GM18498 (cell line): ENCODE measurements around the gene LGALS4.
"Not testable (repeated sequence)": the region's sequence is repeated elsewhere in the genome, so short reads cannot be mapped to it uniquely, and the experiment has no call there.

Source experiments
- ATAC-seq: cut with Tn5 transposase; IDR thresholded peaks from one replicate; pipeline ENCODE4 v1.9.1; 2021; ENCODE audit warnings: mild to moderate bottlenecking, moderate library complexity; ENCODE audit not compliant: unreplicated experiment

Gene LGALS4

DNA sequence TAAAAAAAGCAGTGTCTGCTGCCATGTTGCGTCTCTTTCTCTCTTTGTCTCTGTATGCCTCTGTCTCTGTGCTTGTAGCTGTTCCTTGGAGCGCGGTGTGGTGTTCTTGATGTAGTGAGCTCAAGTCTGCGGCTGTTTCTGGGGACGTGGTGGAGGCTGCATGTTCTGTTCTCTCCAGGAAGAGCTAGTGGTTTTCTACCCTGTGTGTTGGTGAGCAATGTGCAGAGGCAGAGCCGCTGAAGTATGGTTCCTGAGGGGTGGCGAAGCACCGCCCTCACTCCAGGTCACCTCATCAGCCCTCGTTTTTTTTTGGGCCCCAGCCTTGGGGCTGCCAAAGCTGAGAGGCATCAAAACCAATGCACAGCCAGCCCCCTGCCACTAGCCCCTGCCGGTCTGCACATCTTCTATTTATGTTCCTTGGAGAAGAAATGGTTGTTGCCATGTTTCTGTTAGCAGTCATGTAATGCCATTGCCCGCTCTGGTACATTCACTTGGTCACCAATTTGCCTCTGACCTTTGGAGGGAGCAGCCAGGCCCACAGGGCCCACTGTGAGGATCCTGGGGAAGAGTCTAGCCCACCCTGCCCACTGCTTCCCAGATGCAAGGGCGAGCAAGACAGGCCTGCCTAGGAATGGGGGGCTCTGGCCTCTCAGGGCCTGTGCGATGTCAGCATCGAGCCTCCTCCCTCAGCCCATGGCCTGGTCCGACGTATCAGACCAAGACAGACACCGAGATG is 29.9 kb upstream of the LGALS4 start:
- ATAC-seq = no peak

DNA sequence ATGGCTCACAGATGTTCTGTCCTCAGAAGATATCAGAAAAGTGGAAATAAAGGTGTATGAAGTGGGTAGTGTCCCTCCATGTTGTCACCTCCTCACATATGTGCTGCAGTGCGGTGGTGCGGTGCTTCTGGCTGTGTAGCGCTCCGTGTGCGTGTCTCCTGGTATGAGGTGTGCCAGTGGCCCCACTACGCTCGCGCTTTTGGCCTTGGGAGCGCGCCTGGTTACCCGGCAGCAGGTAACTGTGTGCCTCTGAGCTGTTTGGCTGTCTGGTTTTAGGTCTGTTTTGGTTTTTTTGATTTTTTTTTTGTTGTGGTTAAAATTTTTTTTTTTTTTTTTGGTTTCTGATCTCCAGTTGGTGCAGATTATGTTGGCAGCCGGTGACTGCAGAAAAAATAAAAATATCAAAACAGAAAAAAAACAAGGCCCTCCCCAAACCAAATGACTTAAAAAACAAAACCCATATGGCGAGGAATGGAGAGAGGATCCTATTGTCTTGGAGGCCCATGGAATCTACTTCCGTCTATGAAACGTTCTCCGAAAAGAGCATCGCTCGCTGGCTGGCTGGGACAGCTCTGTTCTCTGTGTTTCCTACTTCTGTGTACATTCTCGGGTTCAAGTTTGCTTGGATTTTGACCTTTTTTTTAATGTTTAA is 29.2 kb upstream of the LGALS4 start:
- ATAC-seq = no peak

DNA sequence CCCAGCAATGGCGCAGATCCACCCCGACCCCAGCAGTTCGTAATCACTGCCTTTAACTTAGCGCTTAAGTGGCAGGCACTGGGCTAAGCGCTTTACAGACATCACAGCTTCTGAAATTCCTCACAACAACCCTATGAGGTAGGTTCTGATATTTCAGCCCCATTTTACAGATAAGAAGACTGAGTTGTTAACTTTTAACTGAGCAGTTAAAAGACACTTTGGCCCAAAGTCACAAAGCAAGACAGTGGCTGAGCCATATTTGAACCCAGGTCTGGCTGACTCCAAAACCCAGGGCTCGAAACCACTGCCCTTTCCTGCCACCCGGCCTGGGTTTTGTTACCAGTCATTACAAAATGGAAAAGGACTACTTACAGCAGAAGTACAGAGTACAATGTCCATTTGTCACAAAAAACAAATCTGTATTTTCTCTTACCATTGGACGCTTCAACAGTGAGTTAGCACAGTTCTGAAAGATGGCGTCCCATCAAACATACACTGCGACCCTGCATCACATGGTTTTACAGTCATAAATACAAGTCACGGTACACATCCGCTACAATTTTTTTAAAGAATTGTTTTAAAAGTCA is 28.5 kb upstream of the LGALS4 start:
- no peak for ATAC-seq

DNA sequence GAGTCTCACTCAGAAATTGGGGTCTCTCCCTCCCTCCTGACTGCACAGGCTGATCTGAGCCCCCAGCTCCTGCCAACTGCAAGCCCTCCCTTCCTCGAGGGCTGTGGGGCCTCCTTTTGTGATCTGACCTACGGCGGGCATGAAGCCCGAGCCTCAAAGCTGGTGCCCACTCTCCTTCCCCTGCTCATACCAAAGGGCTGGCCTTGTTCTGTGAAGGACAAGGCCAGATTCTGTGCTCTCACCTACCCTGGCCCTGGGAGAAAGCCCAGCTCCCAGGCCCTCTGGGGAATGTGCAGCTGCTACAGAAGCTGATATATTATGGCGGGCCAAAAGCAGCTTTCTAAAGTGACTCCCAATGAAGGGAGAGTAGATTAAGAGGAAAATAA is 27.8 kb upstream of the LGALS4 start:
- no peak for ATAC-seq

DNA sequence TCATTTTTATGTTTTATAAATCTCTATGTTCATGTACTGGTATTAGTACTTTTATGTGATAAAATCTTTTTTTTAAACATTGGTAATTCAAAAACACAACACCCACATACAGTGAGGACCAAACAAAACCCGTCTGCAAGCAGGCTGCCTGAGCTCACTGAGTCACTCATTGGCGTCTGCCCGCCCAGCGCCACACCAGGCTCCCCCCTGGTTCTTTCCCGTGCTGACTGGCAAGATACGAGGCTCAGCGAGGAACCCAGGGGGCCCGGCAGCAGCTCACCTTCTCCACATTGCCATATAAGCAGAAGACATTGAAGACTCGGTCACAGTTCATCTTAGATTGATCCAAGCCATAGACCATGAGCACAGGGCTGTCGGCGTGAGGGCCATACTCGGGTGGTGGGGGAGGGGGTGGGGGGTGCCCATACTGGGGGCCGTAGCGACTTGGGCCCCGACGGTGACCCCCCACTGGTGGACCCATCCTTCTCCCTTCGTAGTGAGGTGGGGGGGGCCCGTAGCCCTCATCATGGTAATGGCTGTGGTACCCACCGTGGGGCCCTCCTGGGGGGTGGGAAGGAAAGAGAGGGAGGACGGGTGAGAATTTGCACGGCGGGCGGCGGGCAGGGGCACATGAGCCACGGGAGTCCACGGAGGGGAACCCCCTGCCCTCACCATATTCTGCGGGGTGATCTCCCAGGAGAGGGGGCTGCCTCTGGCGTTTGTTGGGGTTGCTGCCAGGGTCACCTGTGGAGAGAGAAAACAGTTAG is 27.3 kb upstream of the LGALS4 start:
- no peak for ATAC-seq

DNA sequence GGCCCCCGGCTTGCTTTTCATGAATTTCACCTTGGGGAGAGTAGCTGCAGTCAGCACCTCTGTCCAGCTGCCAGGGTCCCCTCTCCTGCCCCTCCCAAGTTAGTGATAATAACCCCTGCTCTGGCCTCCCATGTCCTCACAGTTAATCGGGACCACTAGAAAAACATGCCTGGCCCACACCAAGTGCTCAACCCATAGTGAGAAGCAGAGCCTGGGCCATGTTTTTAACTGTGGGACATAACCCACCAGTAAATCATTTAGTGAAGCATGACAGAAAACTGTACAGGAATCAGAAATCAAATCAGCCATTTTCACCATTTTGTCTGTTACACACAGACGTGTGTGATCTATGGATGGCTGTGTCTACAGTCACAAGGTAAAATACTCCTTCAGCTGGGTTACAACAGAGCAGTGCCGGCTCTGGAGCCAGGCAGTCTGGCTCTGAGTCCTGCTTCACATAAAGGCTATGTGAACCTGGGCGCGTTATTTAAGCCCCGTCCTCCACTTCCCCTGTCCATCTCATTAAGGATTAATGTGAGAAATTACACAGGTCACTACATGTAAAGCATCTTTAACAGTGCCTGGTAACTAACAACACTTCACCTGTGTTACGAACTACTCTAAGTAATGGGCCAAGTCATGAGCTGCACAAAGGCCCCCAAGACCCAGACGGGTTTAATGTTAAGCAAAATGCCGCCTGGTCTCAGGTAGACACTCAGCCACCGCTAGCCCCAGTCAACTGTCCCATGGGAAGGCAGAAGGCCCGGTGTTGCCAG is 26.4 kb upstream of the LGALS4 start:
- ATAC-seq = no peak

DNA sequence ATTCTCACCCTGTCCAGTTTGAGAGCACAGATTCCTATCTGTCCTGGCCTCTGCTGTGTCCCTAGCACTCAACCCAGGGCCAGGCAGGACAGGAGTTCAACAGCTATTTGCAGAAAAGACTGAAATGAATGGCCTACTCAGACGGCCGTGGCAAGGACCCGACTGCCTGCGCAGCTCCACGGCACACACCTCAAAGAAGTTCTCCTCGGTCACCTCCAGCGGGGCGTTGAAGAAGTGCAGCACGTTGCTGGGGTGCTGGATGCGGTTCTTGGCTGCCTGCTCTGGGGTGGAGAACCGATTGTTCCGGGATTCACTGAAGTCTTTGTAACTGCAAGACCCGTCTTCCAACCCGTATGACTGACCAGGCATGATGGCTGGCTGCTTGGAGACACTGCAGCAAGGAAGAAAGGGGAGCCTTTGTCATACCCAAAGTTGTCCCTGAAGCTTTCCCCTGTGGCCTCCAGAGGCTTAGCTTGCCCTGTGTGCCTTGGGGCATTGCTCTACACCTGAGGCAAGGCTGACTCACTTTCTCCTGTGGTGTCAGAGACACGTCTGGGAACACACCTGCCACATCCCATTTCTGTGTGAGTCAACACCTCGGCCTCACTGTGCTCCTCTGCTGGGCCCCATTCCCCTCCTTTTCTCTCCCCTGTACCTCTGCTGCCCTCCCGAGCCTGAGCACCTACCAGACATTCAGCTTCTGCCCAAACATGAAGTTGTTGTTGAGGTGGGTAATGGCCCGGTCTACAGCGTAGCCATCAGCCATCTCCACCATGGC is 25.7 kb upstream of the LGALS4 start:
- no peak for ATAC-seq

DNA sequence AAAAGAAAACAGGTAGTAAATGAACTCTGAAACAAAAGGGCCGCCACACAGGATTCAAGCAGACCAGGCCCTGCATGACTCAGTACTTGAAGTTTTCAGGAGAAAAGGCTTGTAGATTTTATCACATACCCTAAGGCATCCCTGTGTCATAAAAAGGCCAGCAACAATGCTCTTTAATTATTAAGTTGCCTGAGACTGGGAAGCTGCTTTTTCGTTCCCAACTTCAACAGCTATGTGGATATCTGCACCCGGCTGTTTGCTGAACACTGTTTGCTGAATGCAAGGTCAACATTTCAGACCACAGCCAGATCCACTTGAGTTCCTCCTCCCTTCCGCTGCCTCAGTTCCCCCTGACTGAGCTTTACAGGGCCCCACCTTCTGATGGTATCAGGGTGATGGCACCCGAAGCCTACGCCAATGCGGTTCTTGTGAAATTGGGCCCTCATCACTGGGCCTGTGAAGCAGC is 24.9 kb upstream of the LGALS4 start:
- no peak for ATAC-seq

DNA sequence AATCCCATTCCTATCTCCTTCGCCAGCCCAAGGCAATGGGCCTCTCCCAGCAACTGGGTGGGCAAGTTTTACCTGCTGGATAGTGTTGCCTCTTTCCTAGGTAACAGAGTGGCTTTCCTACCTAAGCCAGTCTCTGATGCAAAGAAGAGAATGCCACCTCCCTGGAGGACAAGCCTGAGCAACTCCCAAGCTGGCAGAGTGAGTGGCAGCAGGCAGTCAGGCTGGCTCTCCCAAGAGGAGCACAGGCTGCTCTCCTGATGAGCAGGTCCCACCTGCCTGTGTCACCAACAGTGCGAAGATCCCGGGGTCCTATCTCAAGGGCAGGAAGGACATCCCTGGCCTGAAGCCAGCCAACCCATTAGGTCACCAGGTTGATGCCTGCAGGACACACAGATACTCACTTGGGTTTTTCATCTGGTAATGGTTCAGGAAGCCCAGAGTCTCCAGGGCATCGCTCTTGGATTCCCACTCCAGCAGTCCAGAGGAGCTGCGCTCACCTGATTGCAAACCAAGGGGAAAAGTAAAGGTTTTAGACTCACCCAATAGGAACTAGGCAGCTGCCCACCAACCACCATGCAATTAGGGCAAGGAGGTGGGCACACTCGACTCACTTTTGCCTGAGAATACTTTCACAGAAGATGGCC is 24.4 kb upstream of the LGALS4 start:
- ATAC-seq = no peak

DNA sequence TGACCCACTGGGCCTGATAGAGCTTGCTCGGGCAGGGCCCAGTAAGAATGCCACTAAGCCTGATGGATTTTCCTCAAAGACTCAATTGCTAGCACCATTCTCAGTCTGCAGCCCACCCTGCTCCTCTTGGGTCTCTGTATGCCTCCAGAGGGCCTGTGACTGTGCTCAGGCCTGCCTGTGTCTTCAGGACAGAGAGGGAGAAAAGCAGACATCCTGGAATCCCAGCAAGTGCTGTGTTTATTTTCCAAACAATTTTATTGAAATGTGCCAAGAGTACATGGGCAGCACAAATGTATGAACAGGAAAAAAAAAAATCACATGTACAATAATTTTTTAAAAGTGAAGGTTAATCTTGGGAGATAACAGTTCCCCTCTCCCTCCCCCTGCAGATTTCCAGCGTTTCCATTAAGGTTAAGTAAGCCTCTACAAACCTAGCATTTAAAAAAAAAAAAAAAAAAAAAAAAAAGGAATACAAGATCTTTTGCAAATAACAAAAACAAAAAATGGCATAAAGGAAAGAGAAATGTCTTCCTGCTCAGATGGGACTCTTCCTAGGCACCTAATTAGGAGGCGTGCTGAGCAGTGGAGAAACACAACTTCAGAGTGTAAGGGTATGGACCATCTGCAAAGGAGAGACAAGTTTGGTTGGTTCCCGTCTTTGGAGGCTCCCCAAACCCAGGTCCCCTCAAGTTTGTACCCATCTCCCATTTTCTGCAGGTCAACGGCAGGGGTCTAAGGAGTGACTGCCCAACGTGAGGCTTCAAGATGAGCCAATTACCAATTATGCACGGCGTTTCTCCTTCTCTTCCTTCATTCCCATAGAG is 23.6 kb upstream of the LGALS4 start:
- ATAC-seq = no peak

DNA sequence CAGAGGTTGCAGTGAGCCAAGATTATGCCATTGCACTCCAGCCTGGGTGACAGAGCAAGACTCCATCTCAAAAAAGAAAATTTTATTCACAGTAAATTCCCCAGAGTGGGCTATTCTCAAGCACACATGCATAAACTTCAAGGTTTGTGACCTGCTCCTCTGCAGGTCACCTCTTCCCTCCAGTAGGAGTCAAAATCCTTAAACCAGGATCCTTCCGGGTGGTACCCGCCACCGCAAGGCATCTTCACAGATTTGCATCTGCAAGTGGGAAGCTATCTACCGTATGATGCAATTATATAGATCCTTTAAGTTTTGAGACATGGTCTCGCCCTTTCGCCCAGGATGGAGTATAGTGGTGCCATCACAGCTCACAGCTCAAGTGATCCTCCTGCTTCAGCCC is 21.8 kb upstream of the LGALS4 start:
- ATAC-seq = no peak

DNA sequence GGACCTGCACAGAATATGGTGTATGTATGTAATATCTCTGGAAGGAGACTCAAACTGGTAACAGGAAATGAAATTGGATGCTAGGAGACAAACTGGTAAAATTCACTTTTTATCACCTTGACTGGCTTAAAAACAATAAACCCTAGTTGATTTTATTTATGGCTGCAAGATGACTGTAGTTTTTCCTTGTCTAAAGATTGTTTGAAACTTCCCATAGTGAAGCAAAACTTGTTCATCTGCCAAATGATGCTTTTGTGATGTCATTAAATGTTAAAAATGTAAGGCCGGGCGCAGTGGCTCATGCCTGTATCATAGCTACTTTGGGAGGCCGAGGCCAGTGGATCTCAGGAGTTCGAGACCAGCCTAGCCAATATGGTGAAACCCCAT is 21.4 kb upstream of the LGALS4 start:
- no peak for ATAC-seq

DNA sequence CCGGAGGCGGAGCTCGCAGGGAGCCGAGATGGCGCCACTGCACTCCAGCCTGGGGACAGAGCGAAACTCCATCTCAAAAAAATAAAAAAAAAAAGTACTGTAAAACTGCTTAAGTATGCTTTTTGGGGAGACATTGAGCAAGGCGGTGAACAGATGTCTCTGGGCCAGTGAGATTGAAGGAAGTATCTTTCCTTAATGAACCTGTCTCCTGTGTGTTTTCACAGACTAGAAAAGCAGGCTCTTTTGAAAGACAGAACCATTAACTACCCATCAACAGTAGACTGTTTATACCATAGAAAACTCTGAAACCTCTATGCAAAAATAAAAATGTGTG is 20.3 kb upstream of the LGALS4 start:
- ATAC-seq = no peak

DNA sequence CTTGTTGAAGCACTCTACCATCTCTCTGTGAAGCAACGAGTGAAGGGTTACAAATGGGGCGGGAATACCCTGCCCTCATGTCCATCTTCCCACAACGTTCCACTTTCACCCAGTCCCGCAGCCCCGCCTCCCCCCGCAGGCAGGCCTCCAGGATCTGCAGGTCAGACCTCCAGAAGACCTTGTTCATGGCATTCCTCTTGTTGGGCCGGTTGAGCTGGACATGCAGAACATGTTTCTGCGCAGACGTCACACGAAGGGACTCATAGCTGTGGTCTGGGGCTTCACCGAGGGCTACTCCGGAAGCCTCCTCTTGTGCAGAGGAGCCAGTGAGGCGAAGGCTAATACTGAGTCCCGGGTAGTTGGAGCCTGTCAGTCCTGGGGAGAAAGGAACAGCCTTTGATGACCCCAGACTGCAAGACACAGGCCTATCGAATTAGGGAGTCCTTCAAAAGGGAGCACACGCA is 18.4 kb upstream of the LGALS4 start:
- peak; percentile 46 for ATAC-seq

DNA sequence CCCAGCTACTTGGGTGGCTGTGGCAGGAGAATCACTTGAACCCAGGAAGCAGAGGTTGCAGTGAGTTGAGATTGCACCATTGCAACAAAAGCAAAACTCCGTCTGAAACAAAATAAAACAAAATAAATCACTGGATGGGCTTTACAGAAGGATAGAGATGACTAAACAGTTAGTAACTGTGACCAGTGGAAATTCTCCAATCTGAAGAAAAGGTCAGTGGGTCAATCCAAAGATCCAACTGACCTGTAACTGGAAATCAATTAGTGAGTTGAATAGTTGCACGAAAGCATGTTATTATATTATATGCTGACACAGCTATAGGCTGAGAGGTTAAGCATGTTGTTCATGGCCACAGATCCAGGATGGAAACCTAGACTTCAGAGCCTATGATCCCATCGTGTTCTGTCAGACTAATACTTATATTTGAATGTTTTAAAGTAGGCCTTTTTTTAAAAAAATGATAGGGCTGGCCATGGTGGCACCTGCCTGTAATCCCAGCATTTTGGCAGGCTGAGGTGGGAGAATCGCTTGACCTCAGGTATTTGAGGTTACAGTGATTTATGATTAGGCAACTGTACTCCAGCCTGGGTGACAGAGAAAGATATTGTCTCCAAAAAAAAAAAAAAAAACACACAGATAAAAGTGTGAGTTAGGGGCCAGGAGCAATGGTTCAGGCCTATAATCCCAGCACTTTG is 17.4 kb upstream of the LGALS4 start:
- no peak for ATAC-seq

DNA sequence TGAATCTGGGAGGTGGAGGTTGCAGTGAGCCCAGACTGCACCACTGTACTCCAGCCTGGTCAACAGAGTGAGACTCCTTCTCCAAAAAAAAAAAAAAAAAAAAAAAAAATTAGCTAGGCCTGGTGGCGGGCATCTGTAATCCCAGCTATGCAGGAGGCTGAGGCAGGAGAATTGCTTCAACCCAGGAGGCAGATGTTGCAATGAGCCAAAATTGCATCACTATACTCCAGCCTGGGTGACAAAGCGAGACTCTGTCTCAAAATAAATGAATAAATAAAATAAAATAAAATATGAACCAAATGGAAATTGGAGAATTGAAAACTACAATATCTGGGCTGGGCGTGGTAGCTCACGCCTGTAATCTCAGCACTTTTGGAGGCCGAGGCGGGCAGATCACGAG is 16.5 kb upstream of the LGALS4 start:
- ATAC-seq = not testable (repeated sequence)

DNA sequence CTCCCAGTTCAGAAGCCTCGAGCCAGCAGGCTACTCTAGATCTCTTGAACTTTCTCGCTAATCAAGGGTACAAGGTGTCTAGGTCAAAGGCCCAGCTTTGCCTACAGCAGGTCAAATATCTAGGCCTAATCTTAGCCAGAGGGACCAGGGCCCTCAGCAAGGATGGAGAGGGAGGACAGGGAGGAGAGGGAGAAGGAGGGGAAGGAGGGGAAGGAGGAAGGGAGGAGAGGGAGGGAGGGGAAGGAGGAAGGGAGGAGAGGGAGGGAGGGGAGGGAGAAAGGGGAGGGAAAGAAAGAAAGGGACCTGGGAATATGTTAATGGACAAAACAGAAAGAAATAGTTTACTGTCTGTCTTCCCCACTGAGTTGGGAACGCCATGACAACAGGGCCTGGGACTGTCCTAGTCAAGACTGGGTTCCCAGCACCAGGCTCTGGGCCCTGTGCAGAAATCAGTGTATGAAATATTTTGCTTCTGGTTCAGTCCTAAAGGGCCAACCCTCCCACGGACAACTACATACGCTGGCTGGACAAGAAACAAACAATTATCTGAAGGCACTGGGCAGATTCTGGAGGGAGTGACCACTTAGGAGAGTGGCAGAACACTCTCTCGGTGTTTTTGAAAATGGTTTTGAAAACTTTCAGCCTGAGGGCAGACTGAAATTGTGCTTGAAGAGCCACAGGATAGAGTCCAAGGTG is 14.3 kb upstream of the LGALS4 start:
- no peak for ATAC-seq

DNA sequence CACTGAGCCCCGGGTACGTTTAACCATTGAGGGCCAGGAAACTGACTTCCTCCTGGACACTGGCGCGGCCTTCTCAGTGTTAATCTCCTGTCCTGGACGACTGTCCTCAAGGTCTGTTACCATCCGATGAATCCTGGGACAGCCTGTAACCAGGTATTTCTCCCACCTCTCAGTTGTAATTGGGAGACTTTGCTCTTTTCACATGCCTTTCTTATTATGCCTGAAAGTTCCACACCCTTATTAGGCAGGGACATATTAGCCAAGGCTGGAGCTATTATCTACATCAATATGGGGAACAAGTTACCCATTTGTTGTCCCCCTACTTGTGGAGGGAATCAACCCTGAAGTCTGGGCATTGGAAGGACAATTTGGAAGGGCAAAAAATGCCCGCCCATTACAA is 13.2 kb upstream of the LGALS4 start:
- ATAC-seq = not testable (repeated sequence)
